HepG2 (cell line): ENCODE measurements around the gene ISG20L2. TPM values are rescaled to one million over a fixed set of nuclear protein-coding genes. Genes with fewer than 3 reads are reported as not detected.
A peak's percentile ranks its signal among the peaks of the same experiment; 100 is the strongest.

Experiments used
- EZH2 ChIP-seq: conservative IDR thresholded peaks from 2 replicates; pipeline ENCODE4 v1.6.1; 2012; ENCODE audit warnings: mild to moderate bottlenecking, low read depth, low read length, moderate library complexity
- FOXC1 ChIP-seq: sonication (generic); formaldehyde crosslinking; IDR thresholded peaks from 2 replicates; pipeline ENCODE4 v1.8.0; 2022; ENCODE audit warnings: mild to moderate bottlenecking, missing genetic modification reagents, borderline replicate concordance
- FUBP1 ChIP-seq: sonication (generic); formaldehyde crosslinking; IDR thresholded peaks from 2 replicates; pipeline ENCODE4 v1.5.1; 2020; ENCODE audit warnings: missing genetic modification reagents, mild to moderate bottlenecking, borderline replicate concordance
- GZF1 ChIP-seq: sonication (generic); formaldehyde crosslinking; IDR thresholded peaks from 2 replicates; pipeline ENCODE4 v1.5.1; 2020; ENCODE audit warnings: mild to moderate bottlenecking, missing genetic modification reagents
- HMG20B ChIP-seq: conservative IDR thresholded peaks from 2 replicates; pipeline ENCODE4 v1.6.1; 2016; ENCODE audit warnings: missing genetic modification reagents, missing compliant biosample characterization
- MATR3 ChIP-seq: sonication (generic); formaldehyde crosslinking; IDR thresholded peaks from 2 replicates; pipeline ENCODE4 v1.4.0; 2020; ENCODE audit warnings: missing genetic modification reagents
- MYNN ChIP-seq: sonication (generic); formaldehyde crosslinking; IDR thresholded peaks from 2 replicates; pipeline ENCODE4 v1.4.0; 2020; ENCODE audit warnings: mild to moderate bottlenecking, low read depth, missing genetic modification reagents
- RBM39 ChIP-seq: fragments of 200-400 bp; formaldehyde crosslinking; IDR thresholded peaks from one replicate; pipeline ENCODE4 v1.6.1; 2018; ENCODE audit warnings: antibody characterized with exemption, mild to moderate bottlenecking, low read depth, low read length; ENCODE audit not compliant: poor library complexity, severe bottlenecking
- THAP7 ChIP-seq: sonication (generic); formaldehyde crosslinking; IDR thresholded peaks from 2 replicates; pipeline ENCODE4 v1.8.1; 2023; ENCODE audit warnings: mild to moderate bottlenecking, missing genetic modification reagents
- TIGD3 ChIP-seq: sonication (generic); formaldehyde crosslinking; IDR thresholded peaks from 2 replicates; pipeline ENCODE4 v1.5.1; 2020; ENCODE audit warnings: mild to moderate bottlenecking, missing genetic modification reagents, borderline replicate concordance
- TSC22D2 ChIP-seq: sonication (generic); formaldehyde crosslinking; IDR thresholded peaks from 2 replicates; pipeline ENCODE4 v1.5.1; 2020; ENCODE audit warnings: missing genetic modification reagents, mild to moderate bottlenecking, borderline replicate concordance
- U2AF2 ChIP-seq: fragments of 200-400 bp; formaldehyde crosslinking; IDR thresholded peaks from 2 replicates; pipeline ENCODE4 v1.6.1; 2017; ENCODE audit warnings: low read depth, mild to moderate bottlenecking, low read length
- ZFAT ChIP-seq: sonication (generic); formaldehyde crosslinking; conservative IDR thresholded peaks from 2 replicates; pipeline ENCODE4 v1.8.1; 2023; ENCODE audit warnings: missing genetic modification reagents, inconsistent platforms
- ZHX2 ChIP-seq, 2 experiments: sonication (generic) in 1 of 2; formaldehyde crosslinking in 1 of 2; IDR thresholded peaks; 2 replicates each; pipeline versions ENCODE4 v1.6.1 to v1.9.0; 2014 to 2022; ENCODE audit warnings: antibody characterized with exemption in 1 of 2, borderline replicate concordance in 1 of 2, inconsistent platforms in 1 of 2, low read depth in 1 of 2, missing genetic modification reagents in 1 of 2
- ZNF207 ChIP-seq: fragments of 450-650 bp; IDR thresholded peaks from 2 replicates; pipeline ENCODE4 v1.6.1; 2016; ENCODE audit warnings: antibody characterized with exemption, borderline replicate concordance
- ZNF567 ChIP-seq: sonication (generic); formaldehyde crosslinking; IDR thresholded peaks from 2 replicates; pipeline ENCODE4 v1.8.1; 2023; ENCODE audit warnings: mild to moderate bottlenecking, missing genetic modification reagents, borderline replicate concordance
- ZNF747 ChIP-seq: sonication (generic); formaldehyde crosslinking; IDR thresholded peaks from 2 replicates; pipeline ENCODE4 v1.8.1; 2023; ENCODE audit warnings: missing genetic modification reagents, mild to moderate bottlenecking, borderline replicate concordance
- ZNF766 ChIP-seq: sonication (generic); formaldehyde crosslinking; IDR thresholded peaks from 2 replicates; pipeline ENCODE4 v1.5.0; 2020; ENCODE audit warnings: missing genetic modification reagents, borderline replicate concordance
- polyA plus RNA-seq, 8 experiments: library from polyadenylated mRNA; depleted of rRNA in 3 of 8; stranded (reverse) in 7 of 8; unstranded in 1 of 8; fragments of >200 nt; fragmentation: Illumina TruSeq in 4 of 8; extraction: Trizol in 4 of 8; gene quantifications; 2 replicates each; pipeline versions ENCODE4 v1.2.1 to v1.2.3, GENCODE V29; 2011 to 2016; ENCODE audit warnings: low read depth in 4 of 8, missing spikeins in 1 of 8, mixed read lengths in 1 of 8; ENCODE audit not compliant: insufficient read depth in 1 of 8
- total RNA-seq, 5 experiments: library from RNA; depleted of rRNA; stranded (reverse); fragments of >200 nt; fragmentation: Illumina TruSeq; extraction: Trizol; gene quantifications; 2 replicates each; pipeline ENCODE4 v1.2.3, GENCODE V29; 2016; ENCODE audit warnings: low read depth in 1 of 5

The ISG20L2 gene
- total and polyA plus RNA-seq, 2 of the 13 experiments (the other 11 are each of a cell fraction or from before 2014, with no cell fraction given): 19.8 to 21.3 TPM

GRCh38 chr1:156740741-156741480 lies 12.3 kb upstream of the ISG20L2 start, which contains the start of gene MRPL24 (continued):
- TF ChIP-seq TIGD3 (CRISPR knock-in tag) (no peak), MATR3 (CRISPR knock-in tag) (no peak), U2AF2 (no peak), MYNN (CRISPR knock-in tag) (no peak), ZNF747 (CRISPR knock-in tag) (no peak; the same call in 1 of the 2 replicates), THAP7 (peak; percentile 95; the same call in 1 of the 2 replicates), HMG20B (CRISPR knock-in tag) (no peak), RBM39 (peak; percentile 86), ZNF567 (CRISPR knock-in tag) (no peak; the same call in 1 of the 2 replicates), FUBP1 (CRISPR knock-in tag) (peak; percentile 82; the same call in 1 of the 2 replicates), FOXC1 (peak; percentile 45; the same call in 1 of the 2 replicates), GZF1 (CRISPR knock-in tag) (peak; percentile 69; the same call in 1 of the 2 replicates), ZHX2 (IDR thresholded peaks at IDR 0.05; ENCODE audit: low read depth) (peak; percentile 71; the same call in 1 of the 2 replicates), ZHX2 (CRISPR knock-in tag; IDR thresholded peaks at IDR 0.05; ENCODE audit: borderline replicate concordance) (peak; percentile 49; the same call in 1 of the 2 replicates), ZNF207 (no peak), ZFAT (CRISPR knock-in tag) (no peak), ZNF766 (CRISPR knock-in tag) (peak; percentile 33; the same call in 1 of the 2 replicates), TSC22D2 (CRISPR knock-in tag) (peak; percentile 67; the same call in 1 of the 2 replicates), EZH2 (no peak)
